H1 (cell line): ENCODE measurements around the gene STX8. TPM values are rescaled to one million over a fixed set of nuclear protein-coding genes. Genes with fewer than 3 reads are reported as not detected.

Source experiments
- CTCF ChIA-PET: fragments of 300-600 bp; sonication (Branson Sonifier 250); formaldehyde crosslinking; loops from one replicate; lab custom pipeline; 2021; ENCODE audit not compliant: partially characterized antibody; lab: Charles Lee
- POLR2A ChIA-PET: fragments of 300-600 bp; sonication (Branson Sonifier 250); formaldehyde crosslinking; loops from one replicate; lab custom pipeline; 2021; ENCODE audit warnings: inconsistent platforms; ENCODE audit not compliant: partially characterized antibody; lab: Charles Lee
- DNase-seq, 2 experiments: peaks; one replicate each; pipeline versions ENCODE4 v3.0.0 to v3.0.0-alpha.2; 2010 to 2022; ENCODE audit warnings: low spot score in 2 of 2, low read depth in 1 of 2, mixed read lengths in 1 of 2
- FAIRE-seq: peaks from 2 replicates; lab custom pipeline; 2011; peaks lifted over from hg19 to GRCh38; lab: Jason Lieb, UNC
- H2AFZ ChIP-seq: 2 replicates; pipeline ENCODE4 v1.8.1; 2012; ENCODE audit warnings: low read length, inconsistent platforms
- H2AK5ac ChIP-seq: 2 replicates; pipeline ENCODE4 v1.6.1; 2013; ENCODE audit warnings: low read depth, low read length
- H2BK120ac ChIP-seq: replicated peaks from 2 replicates; pipeline ENCODE3; 2013; ENCODE audit warnings: low read depth, low read length, inconsistent platforms
- H2BK12ac ChIP-seq: 2 replicates; pipeline ENCODE4 v1.6.1; 2013; ENCODE audit warnings: low read depth, low read length
- H2BK15ac ChIP-seq: 2 replicates; pipeline ENCODE4 v1.6.1; 2013; ENCODE audit warnings: low read length
- H2BK20ac ChIP-seq: 2 replicates; pipeline ENCODE4 v1.6.1; 2013; ENCODE audit warnings: low read length
- H2BK5ac ChIP-seq: 2 replicates; pipeline ENCODE4 v1.6.1; 2013; ENCODE audit warnings: low read depth, low read length
- H3K14ac ChIP-seq: 2 replicates; pipeline ENCODE4 v1.6.1; 2013; ENCODE audit warnings: inconsistent platforms; ENCODE audit not compliant: insufficient read length
- H3K18ac ChIP-seq: 2 replicates; pipeline ENCODE4 v1.6.1; 2013; ENCODE audit warnings: low read length; ENCODE audit errors: extremely low read depth
- H3K23ac ChIP-seq: 2 replicates; pipeline ENCODE4 v1.6.1; 2013; ENCODE audit warnings: inconsistent platforms; ENCODE audit not compliant: insufficient read length
- H3K23me2 ChIP-seq: 2 replicates; pipeline ENCODE4 v1.6.1; 2013; ENCODE audit warnings: low read depth, low read length
- H3K27ac ChIP-seq: 2 replicates; pipeline ENCODE4 v1.6.1; 2011; ENCODE audit warnings: low read depth, low read length, inconsistent platforms
- H3K27me3 ChIP-seq, 4 experiments: replicated peaks in 1 of 4; 1 replicate in 1 of 4; 2 replicates in 3 of 4; pipeline versions ENCODE4 v1.6.1 to v1.8.1; 2011 to 2013; ENCODE audit warnings: low read length in 3 of 4, mild to moderate bottlenecking in 3 of 4, inconsistent platforms in 2 of 4, mixed read lengths in 2 of 4, moderate library complexity in 1 of 4; ENCODE audit not compliant: control insufficient read depth in 3 of 4, insufficient read depth in 3 of 4; ENCODE audit errors: extremely low read depth in 1 of 4
- H3K36me3 ChIP-seq, 4 experiments: 2 replicates each; pipeline versions ENCODE4 v1.6.1 to v1.8.1; 2011 to 2013; ENCODE audit warnings: mild to moderate bottlenecking in 4 of 4, low read length in 3 of 4, moderate library complexity in 2 of 4, control low read depth in 1 of 4, inconsistent platforms in 1 of 4; ENCODE audit not compliant: insufficient read depth in 4 of 4, control insufficient read depth in 2 of 4
- H3K4ac ChIP-seq: replicated peaks from 2 replicates; pipeline ENCODE3; 2013; ENCODE audit warnings: low read length, low read depth, mixed read lengths, inconsistent platforms; ENCODE audit not compliant: insufficient read length
- H3K4me1 ChIP-seq, 4 experiments: replicated peaks in 1 of 4; 1 replicate in 1 of 4; 2 replicates in 3 of 4; pipeline versions ENCODE4 v1.6.1 to v1.8.1; 2011 to 2013; ENCODE audit warnings: low read length in 3 of 4, inconsistent platforms in 2 of 4, mixed read lengths in 1 of 4; ENCODE audit not compliant: insufficient read depth in 4 of 4, control insufficient read depth in 3 of 4
- H3K4me2 ChIP-seq, 2 experiments: 2 replicates each; pipeline versions ENCODE4 v1.6.1 to v1.8.1; 2011 to 2013; ENCODE audit warnings: low read depth in 2 of 2, low read length in 2 of 2, control low read depth in 1 of 2, inconsistent platforms in 1 of 2, mild to moderate bottlenecking in 1 of 2; ENCODE audit not compliant: insufficient read depth in 1 of 2
- H3K4me3 ChIP-seq, 4 experiments: fragments of 200-600, 300-600 bp in 1 of 4; sonication (generic), shearing (Covaris generic), sonication (Bioruptor Twin) in 1 of 4; 2 replicates each; pipeline versions ENCODE4 v1.5.1 to v1.8.1; 2011 to 2016; ENCODE audit warnings: low read length in 4 of 4, low read depth in 3 of 4, control low read depth in 2 of 4, inconsistent platforms in 2 of 4, mild to moderate bottlenecking in 2 of 4, mixed read lengths in 1 of 4, moderate library complexity in 1 of 4; ENCODE audit not compliant: insufficient read depth in 2 of 4; ENCODE audit errors: extremely low read depth in 1 of 4
- H3K56ac ChIP-seq: replicated peaks from 2 replicates; pipeline ENCODE3; 2013; ENCODE audit warnings: low read depth, mild to moderate bottlenecking, mixed read lengths, low read length, inconsistent platforms; ENCODE audit not compliant: insufficient read length
- H3K79me1 ChIP-seq: 2 replicates; pipeline ENCODE4 v1.6.1; 2013; ENCODE audit warnings: low read depth, low read length, control low read depth
- H3K79me2 ChIP-seq, 2 experiments: 2 replicates each; pipeline versions ENCODE4 v1.6.1 to v1.8.1; 2012 to 2013; ENCODE audit warnings: low read length in 2 of 2, mild to moderate bottlenecking in 2 of 2, inconsistent platforms in 1 of 2; ENCODE audit not compliant: insufficient read depth in 2 of 2, control insufficient read depth in 1 of 2
- H3K9ac ChIP-seq, 4 experiments: replicated peaks in 1 of 4; 1 replicate in 1 of 4; 2 replicates in 3 of 4; pipeline versions ENCODE4 v1.6.1 to v1.8.1; 2011 to 2013; ENCODE audit warnings: low read depth in 3 of 4, low read length in 3 of 4, control low read depth in 2 of 4, mild to moderate bottlenecking in 2 of 4, moderate library complexity in 2 of 4, inconsistent platforms in 1 of 4; ENCODE audit errors: extremely low read depth in 1 of 4
- H3K9me3 ChIP-seq, 2 experiments: 2 replicates each; pipeline versions ENCODE4 v1.6.1 to v1.8.1; 2012 to 2013; ENCODE audit warnings: mild to moderate bottlenecking in 2 of 2, moderate library complexity in 2 of 2, control low read depth in 1 of 2, inconsistent platforms in 1 of 2, low read depth in 1 of 2, low read length in 1 of 2, mixed read lengths in 1 of 2; ENCODE audit not compliant: insufficient read depth in 2 of 2
- H4K20me1 ChIP-seq, 2 experiments: replicated peaks in 1 of 2; 2 replicates each; pipeline versions ENCODE3 to v1.8.1; 2011 to 2013; ENCODE audit warnings: inconsistent platforms in 2 of 2, low read length in 2 of 2, mild to moderate bottlenecking in 1 of 2; ENCODE audit not compliant: insufficient read depth in 2 of 2, control insufficient read depth in 1 of 2
- H4K5ac ChIP-seq: 2 replicates; pipeline ENCODE4 v1.6.1; 2013; ENCODE audit warnings: low read length, low read depth, mixed read lengths, inconsistent platforms; ENCODE audit not compliant: insufficient read length
- H4K8ac ChIP-seq: 2 replicates; pipeline ENCODE4 v1.8.0; 2013; ENCODE audit warnings: mild to moderate bottlenecking, moderate library complexity, low read length, inconsistent platforms; ENCODE audit not compliant: insufficient read depth; ENCODE audit errors: extremely low read depth
- H4K91ac ChIP-seq: replicated peaks from 2 replicates; pipeline ENCODE3; 2013; ENCODE audit warnings: low read length, mixed read lengths, inconsistent platforms; ENCODE audit not compliant: insufficient read length
- CEBPB ChIP-seq: IDR thresholded peaks from 2 replicates; pipeline ENCODE4 v1.6.1; 2012; ENCODE audit warnings: low read depth, low read length
- E2F6 ChIP-seq: IDR thresholded peaks from 2 replicates; pipeline ENCODE4 v1.6.1; 2012; ENCODE audit warnings: inconsistent platforms
- WGBS, 2 experiments: shearing (Covaris generic) in 1 of 2; methylation state at CpG; one replicate each; pipeline versions ENCODE4 v1.1.6 to v1.1.7; 2013 to 2015; ENCODE audit warnings: low lambda C conversion rate in 2 of 2, mixed read lengths in 2 of 2, inconsistent platforms in 1 of 2, low coverage in 1 of 2, missing lambda C conversion rate in 1 of 2; ENCODE audit not compliant: insufficient replicate concordance in 2 of 2, insufficient coverage in 1 of 2, insufficient read length in 1 of 2; ENCODE audit errors: extremely low coverage in 1 of 2, missing lambda C conversion rate in 1 of 2; 5-methylcytosine and 5-hydroxymethylcytosine counted together
- polyA plus RNA-seq, 7 experiments: library from polyadenylated mRNA; depleted of rRNA in 3 of 7; stranded (reverse) in 5 of 7; unstranded in 2 of 7; fragments of >200 nt in 5 of 7; fragments of 200-250 nt in 2 of 7; gene quantifications; 1 replicate in 5 of 7; 2 replicates in 1 of 7; 4 replicates in 1 of 7; pipeline versions ENCODE4 v1.2.1 to v1.2.3, GENCODE V29; 2011 to 2013; ENCODE audit warnings: missing spikeins in 2 of 7, mixed read lengths in 2 of 7
- total RNA-seq: library from RNA; stranded (reverse); fragmentation: NEBNext Ultra II Directional; extraction: Animal tissue kit (Norgen Biotek cat#: 25700); gene quantifications from 2 replicates; pipeline ENCODE4 v1.2.1, GENCODE V29; 2021

STX8 gene
- total and polyA plus RNA-seq, 2 of the 8 experiments (the other 6 are each of a cell fraction or from before 2014, with no cell fraction given), result 22.8 to 42.5 TPM

- WGBS, 2 experiments, result 52% methylated on average over 2 of the region's 2 CpGs; no CpG with 5 or more reads in 1 of the 2 experiments
These were observed 39.9 kb upstream of the STX8 start for GRCh38 chr17:9615486-9615885.

More at GRCh38 chr17:9615486-9615885, 39.9 kb upstream of the STX8 start:
- no peak overlapping the region for H3K4ac ChIP-seq
- no peaks in the 10 kb centered on the region for H3K36me3 ChIP-seq
- H2AK5ac ChIP-seq, result no peak overlapping the region
- CTCF ChIA-PET, result interaction anchor here (0.9 kb wide), 1 partner anchor 130 kb away, joined by 3 read pairs; no protein-coding TSS in a partner anchor
- H3K23me2 ChIP-seq, result no peaks in the 10 kb centered on the region
- H2BK120ac ChIP-seq, result no peak overlapping the region
- H4K20me1 ChIP-seq, result no peaks in the 10 kb centered on the region
- H3K4me3 ChIP-seq, result no peak overlapping the region
- no peak overlapping the region for H3K9ac ChIP-seq
- FAIRE-seq, result no peak
- no peak overlapping the region for H4K8ac ChIP-seq
- no peak overlapping the region for H3K4me2 ChIP-seq
- H3K23ac ChIP-seq, result no peak overlapping the region
- no peak overlapping the region; the same call in 1 of the 2 replicates for H3K18ac ChIP-seq
- no peak overlapping the region for H2BK5ac ChIP-seq
- H2BK20ac ChIP-seq, result no peak overlapping the region
- no peaks in the 10 kb centered on the region for H3K79me1 ChIP-seq
- no peaks in the 10 kb centered on the region for H3K79me2 ChIP-seq
- TF ChIP-seq CEBPB (peak; percentile 61; the same call in 1 of the 2 replicates), E2F6 (no peak)
- TF ChIP-seq, all 59 proteins: peak for 1
- H3K9me3 ChIP-seq, result 0 out of 4 replicates have a peak, but pooled peaks cover 0 to 2% of the 10 kb centered on the region in 2 experiments
- no peak overlapping the region for H2AFZ ChIP-seq
- no peaks in the 10 kb centered on the region for H3K4me1 ChIP-seq
- H4K5ac ChIP-seq, result no peak overlapping the region
- no peak overlapping the region for H3K56ac ChIP-seq
- no peak overlapping the region for H4K91ac ChIP-seq
- no peak overlapping the region for H2BK15ac ChIP-seq
- H3K27me3 ChIP-seq, result no peaks in the 10 kb centered on the region
- no peak overlapping the region for H3K27ac ChIP-seq
- DNase-seq, result no peak
- no peak overlapping the region for H3K14ac ChIP-seq
- H2BK12ac ChIP-seq, result no peak overlapping the region
- POLR2A ChIA-PET, result no interaction called here
